SJSA1 (cell line): ENCODE measurements around the gene P2RY4. TPM values are rescaled to one million over a fixed set of nuclear protein-coding genes. Genes with fewer than 3 reads are reported as not detected.
A peak's percentile ranks its signal among the peaks of the same experiment; 100 is the strongest.
"Not testable (repeated sequence)": the region's sequence is repeated elsewhere in the genome, so short reads cannot be mapped to it uniquely, and the experiment has no call there.

ENCODE experiments used
- DNase-seq, 2 experiments: peaks; one replicate each; pipeline ENCODE4 v3.0.0-alpha.2; 2015 to 2020; ENCODE audit warnings: low spot score in 2 of 2, low read depth in 1 of 2
- H3K27ac ChIP-seq: fragments of 250-450 bp; sonication (Bioruptor Pico); 2 replicates; pipeline ENCODE4 v1.5.1; 2020; ENCODE audit warnings: mild to moderate bottlenecking, moderate library complexity
- H3K27me3 ChIP-seq: fragments of 250-450 bp; sonication (Bioruptor Pico); replicated peaks from 2 replicates; pipeline ENCODE4 v1.5.1; 2020; ENCODE audit warnings: mild to moderate bottlenecking, moderate library complexity
- H3K36me3 ChIP-seq: fragments of 250-450 bp; sonication (Bioruptor Pico); 2 replicates; pipeline ENCODE4 v1.5.1; 2020; ENCODE audit warnings: mild to moderate bottlenecking
- H3K4me1 ChIP-seq: fragments of 250-450 bp; sonication (Bioruptor Pico); replicated peaks from 2 replicates; pipeline ENCODE4 v1.6.1; 2021; ENCODE audit warnings: mild to moderate bottlenecking
- H3K4me3 ChIP-seq: fragments of 250-450 bp; sonication (Bioruptor Pico); 2 replicates; pipeline ENCODE4 v1.5.1; 2020; ENCODE audit warnings: mild to moderate bottlenecking
- H3K9me3 ChIP-seq: fragments of 250-450 bp; sonication (Bioruptor Pico); replicated peaks from 2 replicates; pipeline ENCODE4 v1.5.1; 2020; ENCODE audit warnings: mild to moderate bottlenecking
- total RNA-seq: library from RNA; depleted of rRNA; stranded (reverse); fragments of >200 nt; shearing (Covaris generic); gene quantifications from 2 replicates; pipeline ENCODE4 v1.2.3, GENCODE V29; 2014; rRNA removed

The P2RY4 gene
- total RNA-seq, result not detected in 2 replicates

DNA sequence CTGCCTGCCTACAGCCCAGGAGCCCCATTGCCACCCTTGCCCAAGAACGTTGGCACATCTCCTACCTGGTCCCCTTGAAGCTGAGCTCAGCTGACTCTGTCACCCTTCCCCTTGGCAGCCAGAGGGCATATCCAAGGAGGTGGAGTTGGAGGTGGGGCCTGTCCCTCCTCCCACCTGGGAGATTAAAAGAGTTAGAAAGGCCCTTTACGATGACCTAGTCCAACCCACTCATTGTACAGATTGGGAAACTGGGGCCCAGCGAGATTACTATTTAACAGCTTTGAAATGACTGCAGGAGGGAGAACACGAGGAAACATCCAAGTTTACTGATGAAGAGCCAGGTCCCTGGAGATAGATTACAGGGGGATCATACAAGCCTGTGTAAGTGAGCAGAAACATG lies at the start of gene P2RY4:
P2RY4 (minus strand) TSS at position 101 of the 400 bp plus-strand sequence. CDS start 580 bp downstream, outside the sequence.
- Histone ChIP-seq H3K27me3 (no peaks in the 10 kb centered on the region), H3K4me3 (no peak within 1 kb of the TSS), H3K36me3 (no peaks in the 10 kb centered on the region), H3K9me3 (no peaks in the 10 kb centered on the region), H3K4me1 (no peaks in the 10 kb centered on the region), H3K27ac (no peak within 1 kb of the TSS)
- no peak for DNase-seq

DNA sequence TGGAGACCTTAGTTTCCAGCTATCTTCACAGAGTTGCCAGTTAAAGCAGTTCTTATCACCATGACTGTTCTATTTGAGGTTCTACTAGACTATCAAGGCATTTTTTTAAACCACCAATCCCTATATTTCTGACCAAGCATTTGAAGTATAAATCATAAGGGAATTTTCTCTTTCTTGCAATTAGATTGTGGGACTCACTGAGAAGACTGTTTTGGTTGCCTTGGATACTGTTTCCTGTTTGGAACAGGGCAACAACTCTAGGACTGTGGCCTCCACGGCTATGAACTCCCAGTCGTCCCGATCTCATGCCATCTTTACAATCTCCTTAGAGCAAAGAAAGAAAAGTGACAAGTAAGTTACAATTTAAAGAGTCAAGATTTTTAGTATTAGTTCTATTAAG lies 41.7 kb upstream of the P2RY4 start:
- H3K27ac ChIP-seq, result 0 out of 2 replicates have a peak overlapping the region, but pooled peaks have one; percentile 11

DNA sequence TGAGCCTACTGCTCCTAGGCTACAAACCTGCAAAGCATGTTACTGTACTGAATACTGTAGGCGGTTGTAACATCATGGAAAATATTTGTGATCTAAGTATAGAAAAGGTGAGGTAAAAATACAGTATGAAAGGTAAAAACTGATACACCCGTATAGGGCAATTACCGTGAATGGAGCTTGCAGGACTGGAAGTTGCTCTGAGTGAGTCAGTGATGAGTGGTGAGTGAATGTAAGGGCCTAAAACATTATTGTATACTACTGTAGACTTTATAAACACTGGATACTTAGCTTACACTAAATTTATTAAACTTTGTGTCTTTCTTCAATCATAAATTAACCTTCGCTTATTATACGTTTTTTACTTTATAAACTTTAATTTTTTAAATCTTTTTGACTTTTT lies 33.6 kb upstream of the P2RY4 start:
- Histone ChIP-seq H3K27ac (no peak overlapping the region), H3K4me1 (peaks cover 5% of the 10 kb centered on the region; the same call in 1 of the 2 replicates), H3K9me3 (no peaks in the 10 kb centered on the region), H3K36me3 (peaks cover 37% of the 10 kb centered on the region), H3K27me3 (no peaks in the 10 kb centered on the region), H3K4me3 (no peak overlapping the region)
- DNase-seq, result no peak

More for the DNA sequence above, 41.7 kb upstream of the P2RY4 start:
- H3K27me3 ChIP-seq, result no peaks in the 10 kb centered on the region
- H3K4me1 ChIP-seq, result no peaks in the 10 kb centered on the region
- H3K9me3 ChIP-seq, result no peaks in the 10 kb centered on the region
- no peak overlapping the region for H3K4me3 ChIP-seq
- peaks cover 62% of the 10 kb centered on the region for H3K36me3 ChIP-seq
- DNase-seq, result no peak

DNA sequence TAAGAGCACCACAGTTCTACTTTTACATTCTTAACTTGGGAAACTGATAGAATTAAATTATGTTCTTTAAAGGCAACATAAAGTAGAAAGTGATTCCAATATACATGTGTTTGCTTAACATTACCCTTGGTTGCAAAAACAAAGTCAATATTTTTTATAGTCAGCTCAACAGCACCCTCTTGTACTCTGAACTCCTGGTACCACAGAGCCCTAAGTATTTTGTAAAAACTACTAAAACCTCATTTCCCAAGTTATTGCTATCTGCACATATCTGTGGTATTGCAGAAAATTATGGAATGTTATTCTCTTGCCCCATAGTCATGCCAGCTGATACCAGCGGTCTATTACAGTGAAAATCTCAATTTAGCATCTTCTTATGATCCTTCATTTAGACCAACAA lies 32.8 kb upstream of the P2RY4 start:
- Histone ChIP-seq H3K9me3 (no peaks in the 10 kb centered on the region), H3K4me1 (peaks cover 5% of the 10 kb centered on the region; the same call in 1 of the 2 replicates), H3K36me3 (peaks cover 39% of the 10 kb centered on the region), H3K27me3 (no peaks in the 10 kb centered on the region), H3K27ac (no peak overlapping the region), H3K4me3 (no peak overlapping the region)
- no peak for DNase-seq

DNA sequence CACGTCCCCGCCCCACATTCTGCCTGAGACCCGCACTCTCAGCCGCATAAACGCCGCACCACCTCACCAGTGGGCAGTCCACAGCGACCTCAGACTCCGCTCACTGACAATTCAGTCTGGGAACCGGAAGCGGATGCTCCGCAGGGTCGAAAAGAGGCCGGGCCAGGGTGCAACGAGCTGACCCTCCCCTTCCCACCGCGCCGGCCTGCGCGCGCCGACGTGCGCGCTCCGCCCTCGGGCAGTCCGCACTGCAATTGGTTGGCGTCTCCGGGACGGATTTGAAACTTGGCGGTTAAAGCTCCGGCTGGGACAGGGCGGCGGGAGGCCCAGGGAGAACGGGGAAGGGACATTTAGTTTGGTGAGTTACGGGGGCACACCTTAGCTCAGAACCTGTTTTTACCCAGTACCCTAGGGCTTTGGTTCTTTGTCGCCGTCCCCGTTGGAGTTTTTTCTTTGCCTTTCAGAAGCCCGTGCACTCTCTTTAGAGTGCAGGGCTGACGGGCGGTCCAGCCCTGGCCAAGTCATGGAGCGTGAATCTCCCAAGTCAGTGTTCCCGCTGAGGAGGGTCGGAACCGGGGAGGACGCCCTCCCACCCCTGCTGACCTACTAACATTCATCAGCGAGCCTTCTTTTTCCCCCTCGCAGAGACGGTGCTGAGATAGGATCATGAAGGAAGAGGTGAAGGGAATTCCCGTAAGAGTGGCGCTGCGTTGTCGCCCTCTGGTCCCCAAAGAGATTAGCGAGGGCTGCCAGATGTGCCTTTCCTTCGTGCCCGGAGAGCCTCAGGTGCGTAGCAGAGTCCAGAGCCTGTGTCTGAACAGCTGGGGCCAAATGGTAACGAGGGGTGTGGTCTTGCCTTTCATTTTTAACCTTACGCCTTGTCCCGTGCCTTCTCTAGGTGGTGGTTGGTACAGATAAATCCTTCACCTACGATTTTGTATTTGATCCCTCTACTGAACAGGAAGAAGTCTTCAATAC lies 30.1 kb upstream of the P2RY4 start, which contains the start of the genes KIF4A and PDZD11:
KIF4A (plus strand) TSS at position 312 of the 978 bp plus-strand sequence; CDS start at position 667, 355 bp downstream.
PDZD11 (minus strand) TSS at position 135 of the 978 bp plus-strand sequence. CDS start 586 bp downstream, outside the sequence.
- peak; percentile 82 to 84 for DNase-seq
- Histone ChIP-seq H3K9me3 (no peaks in the 10 kb centered on the region), H3K27ac (peak within 1 kb of the TSS; percentile 90)

DNA sequence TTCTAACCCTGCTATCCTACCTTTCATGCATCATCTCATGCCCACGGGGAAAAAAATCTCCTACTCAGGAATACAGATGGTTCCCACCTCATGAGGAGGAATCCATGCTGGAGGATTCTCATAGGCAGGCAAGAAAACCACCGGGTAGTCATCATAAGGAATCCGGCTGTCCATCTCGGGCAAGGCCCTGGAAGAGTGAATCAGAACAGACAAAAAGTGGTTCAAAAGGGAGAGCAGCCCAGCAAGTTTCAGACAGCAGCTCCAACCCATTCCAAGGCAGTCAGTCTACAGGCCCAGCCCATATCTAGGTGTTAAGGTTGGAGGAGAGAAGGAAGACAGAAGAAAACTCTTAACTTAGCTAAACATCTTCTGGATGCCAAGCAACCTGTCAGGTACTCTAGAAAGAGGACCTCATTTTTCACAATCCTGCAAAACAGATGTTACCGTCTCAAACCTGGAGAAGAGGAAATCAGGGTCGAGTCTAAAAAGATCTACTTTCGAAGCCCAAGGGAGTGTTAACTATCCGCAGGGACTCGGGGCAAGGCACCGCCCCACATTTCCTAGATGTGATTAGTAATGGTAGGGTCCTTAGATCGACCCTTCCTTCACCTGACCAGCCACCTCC lies 29.3 kb upstream of the P2RY4 start:
- Histone ChIP-seq H3K4me3 (peak overlapping the region; percentile 68), H3K4me1 (peaks cover 5% of the 10 kb centered on the region; the same call in 1 of the 2 replicates), H3K36me3 (peaks cover 34% of the 10 kb centered on the region), H3K27ac (peak overlapping the region; percentile 90), H3K27me3 (no peaks in the 10 kb centered on the region), H3K9me3 (no peaks in the 10 kb centered on the region)
- DNase-seq, result no peak

More for the DNA sequence above, 30.1 kb upstream of the P2RY4 start, which contains the start of the genes KIF4A and PDZD11:
- H3K4me3 ChIP-seq, result peak within 1 kb of the TSS; percentile 68
- peaks cover 5% of the 10 kb centered on the region; the same call in 1 of the 2 replicates for H3K4me1 ChIP-seq
- no peaks in the 10 kb centered on the region for H3K27me3 ChIP-seq
- peaks cover 37% of the 10 kb centered on the region for H3K36me3 ChIP-seq

DNA sequence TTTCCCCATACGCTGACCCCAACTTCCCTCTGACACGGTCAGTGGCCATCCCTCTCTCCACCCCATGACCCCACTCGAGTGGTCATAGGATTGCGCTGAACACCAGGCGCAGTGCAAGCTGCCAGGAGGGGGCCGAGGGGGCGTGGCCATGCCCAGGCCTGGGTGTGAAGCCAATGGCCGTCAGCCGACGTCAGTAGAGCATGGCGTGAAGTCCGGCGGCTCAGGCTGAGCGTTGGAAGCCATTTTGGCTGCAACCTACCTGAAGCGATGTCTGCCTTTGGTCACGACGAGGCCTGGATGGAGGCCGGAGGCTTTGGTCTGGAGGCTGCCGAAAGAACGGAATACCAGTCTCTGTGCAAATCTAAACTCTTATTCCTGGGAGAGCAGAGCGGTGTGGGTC lies 21.9 kb upstream of the P2RY4 start, which contains the start of gene RAB41:
RAB41 (plus strand) TSS at position 222 of the 400 bp plus-strand sequence; CDS start at position 268, 46 bp downstream.
- H3K4me3 ChIP-seq, result no peak within 1 kb of the TSS

DNA sequence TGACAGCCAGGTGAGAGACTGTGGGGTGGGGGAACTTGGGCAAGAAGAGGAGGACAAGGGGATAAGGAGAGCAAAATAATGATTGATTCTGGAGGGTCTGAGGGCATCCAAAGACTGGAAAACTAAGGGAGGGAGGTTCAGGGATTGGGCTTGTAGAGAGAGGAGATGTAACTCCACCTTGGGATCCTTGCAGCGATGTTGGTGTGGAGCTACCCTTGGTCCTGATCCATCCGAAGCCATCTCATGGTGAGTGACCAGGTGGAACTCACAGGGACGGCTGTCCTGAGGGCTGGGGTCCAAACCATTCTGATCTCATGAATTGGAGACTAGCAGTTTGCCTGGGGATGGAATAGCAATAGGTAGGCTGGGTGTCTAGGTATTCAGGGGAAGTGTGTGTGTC lies 20.6 kb upstream of the P2RY4 start:
- Histone ChIP-seq H3K9me3 (no peaks in the 10 kb centered on the region), H3K4me3 (no peak overlapping the region), H3K27ac (no peak overlapping the region), H3K4me1 (no peaks in the 10 kb centered on the region), H3K36me3 (0 out of 2 replicates have a peak, but pooled peaks cover 4% of the 10 kb centered on the region), H3K27me3 (no peaks in the 10 kb centered on the region)
- DNase-seq, result no peak

More for the DNA sequence above, 21.9 kb upstream of the P2RY4 start, which contains the start of gene RAB41:
- no peaks in the 10 kb centered on the region for H3K27me3 ChIP-seq
- H3K4me1 ChIP-seq, result no peaks in the 10 kb centered on the region
- no peak for DNase-seq
- no peaks in the 10 kb centered on the region for H3K9me3 ChIP-seq
- peaks cover 11% of the 10 kb centered on the region for H3K36me3 ChIP-seq
- H3K27ac ChIP-seq, result no peak within 1 kb of the TSS

DNA sequence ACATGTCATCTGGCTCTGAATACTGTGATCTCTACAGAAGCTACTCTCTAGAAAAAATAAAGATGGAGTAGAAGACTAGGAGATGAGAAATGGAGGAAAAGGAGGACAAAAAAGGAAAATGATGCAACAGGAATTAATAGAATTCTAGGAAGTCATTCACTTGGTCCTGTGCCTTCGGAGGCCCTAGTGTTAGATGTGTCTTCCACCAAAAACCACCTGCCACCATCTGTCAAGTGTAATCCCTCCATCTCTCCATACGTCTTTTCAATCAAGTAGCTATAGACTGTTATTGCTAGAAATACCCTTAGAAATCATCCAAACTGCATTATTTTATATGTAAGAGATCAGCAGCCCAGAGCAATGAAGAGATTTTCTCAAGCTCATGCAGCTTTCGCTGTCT lies 19.1 kb upstream of the P2RY4 start:
- no peak for DNase-seq
- H3K4me3 ChIP-seq, result no peak overlapping the region
- H3K36me3 ChIP-seq, result no peaks in the 10 kb centered on the region
- no peak overlapping the region for H3K27ac ChIP-seq
- no peaks in the 10 kb centered on the region for H3K27me3 ChIP-seq
- H3K4me1 ChIP-seq, result no peaks in the 10 kb centered on the region
- H3K9me3 ChIP-seq, result no peaks in the 10 kb centered on the region

DNA sequence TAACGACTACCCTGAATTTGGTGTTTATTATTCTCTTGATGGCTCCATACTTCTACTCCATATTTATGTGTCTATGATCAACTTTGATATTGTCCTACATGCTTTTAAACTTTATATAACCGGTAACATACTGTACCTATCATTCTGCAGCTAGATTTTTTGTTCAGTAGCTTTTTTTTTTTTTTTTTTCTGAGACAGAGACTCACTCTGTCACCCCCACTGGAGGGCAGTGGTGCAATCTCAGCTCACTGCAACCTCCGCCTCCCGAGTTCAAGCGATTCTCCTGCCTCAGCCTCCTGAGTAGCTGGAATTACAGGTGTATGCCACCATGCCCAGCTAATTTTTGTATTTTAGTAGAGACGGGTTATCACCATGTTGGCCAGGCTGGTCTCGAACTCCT lies 14.0 kb upstream of the P2RY4 start:
- H3K9me3 ChIP-seq, H3K4me3 ChIP-seq: not testable (repeated sequence)

DNA sequence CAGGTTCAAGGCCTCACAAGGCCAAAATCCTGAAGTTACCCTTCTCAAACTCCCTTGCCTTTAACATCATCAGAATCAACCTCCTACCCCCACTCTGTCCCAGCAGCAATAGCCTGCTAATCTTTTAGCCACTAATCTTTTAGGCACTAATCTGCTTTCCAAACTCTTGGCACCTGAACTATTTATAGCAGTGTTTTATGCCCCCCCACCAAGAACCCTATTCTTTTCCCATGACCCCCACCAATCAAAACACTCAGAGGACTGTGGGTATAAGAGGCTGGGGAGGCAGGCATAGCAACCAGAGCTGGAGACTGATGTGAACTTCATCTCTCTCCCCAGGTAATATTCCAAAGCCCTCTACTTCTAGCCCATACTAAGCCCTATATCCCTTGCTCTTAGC lies 8.0 kb upstream of the P2RY4 start, which contains the start of gene ARR3:
ARR3 (plus strand) TSS at position 301 of the 400 bp plus-strand sequence. CDS start 1,052 bp downstream, outside the sequence.
- Histone ChIP-seq H3K9me3 (no peaks in the 10 kb centered on the region), H3K4me1 (no peaks in the 10 kb centered on the region), H3K4me3 (no peak within 1 kb of the TSS), H3K27ac (no peak within 1 kb of the TSS), H3K27me3 (no peaks in the 10 kb centered on the region), H3K36me3 (no peaks in the 10 kb centered on the region)
- no peak for DNase-seq

More for the DNA sequence above, 14.0 kb upstream of the P2RY4 start:
- H3K27me3 ChIP-seq, H3K27ac ChIP-seq, DNase-seq, H3K4me1 ChIP-seq, H3K36me3 ChIP-seq: not testable (repeated sequence)

DNA sequence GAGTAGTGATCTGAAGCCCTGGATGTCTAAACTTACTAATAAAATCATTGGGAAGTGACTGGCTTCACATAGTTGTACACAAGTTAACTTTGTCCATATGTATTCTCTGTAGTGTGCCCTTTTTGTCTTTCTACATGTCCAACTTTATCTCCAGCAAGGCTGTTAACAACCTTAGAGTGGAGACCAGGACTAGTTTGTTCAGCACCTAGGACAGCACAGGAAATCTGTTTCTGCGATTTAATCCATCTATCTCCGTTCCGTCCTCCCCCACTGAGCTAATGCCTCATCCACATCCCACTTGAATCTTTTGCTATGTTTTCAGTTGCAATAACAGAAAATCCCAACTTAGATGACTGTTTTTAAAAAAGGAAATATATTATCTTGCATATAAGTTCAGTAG lies 4.8 kb upstream of the P2RY4 start:
- Histone ChIP-seq H3K36me3 (no peaks in the 10 kb centered on the region), H3K27ac (no peak overlapping the region), H3K9me3 (no peaks in the 10 kb centered on the region), H3K4me1 (no peaks in the 10 kb centered on the region), H3K27me3 (no peaks in the 10 kb centered on the region), H3K4me3 (no peak overlapping the region)
- no peak for DNase-seq

DNA sequence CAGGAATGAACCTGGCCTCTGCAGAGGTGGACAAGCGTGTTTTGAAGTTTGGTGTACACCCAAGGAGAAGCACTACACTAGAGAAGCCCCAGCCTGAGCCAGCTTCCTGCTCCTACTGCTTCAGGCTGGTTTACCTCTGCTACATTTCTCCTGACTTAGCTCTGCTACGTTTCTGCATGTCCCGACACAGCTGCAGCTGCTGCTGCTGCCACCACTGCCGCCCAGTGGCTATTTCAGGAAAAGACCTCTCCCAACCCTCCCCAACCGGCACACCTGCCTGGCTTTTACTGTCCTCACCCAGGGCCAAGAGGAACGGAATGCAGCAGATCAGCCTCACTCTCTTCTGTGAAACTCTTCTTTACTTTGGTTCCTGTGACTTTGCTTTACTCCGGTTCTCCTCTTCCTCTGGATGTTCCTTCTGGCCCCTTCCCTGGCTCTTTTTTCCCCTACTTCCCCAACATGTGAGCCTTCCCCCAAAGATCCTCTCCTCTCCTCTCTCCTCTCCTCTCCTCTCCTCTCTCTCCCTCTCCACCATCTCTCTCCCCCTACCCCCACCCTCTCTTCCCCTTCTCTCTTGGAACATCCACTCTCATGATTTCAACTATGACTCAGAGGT lies 3.1 kb upstream of the P2RY4 start:
- no peaks in the 10 kb centered on the region for H3K27me3 ChIP-seq
- no peak overlapping the region for H3K4me3 ChIP-seq
- no peaks in the 10 kb centered on the region for H3K36me3 ChIP-seq
- DNase-seq, result peak; percentile 18 to 43
- no peaks in the 10 kb centered on the region for H3K4me1 ChIP-seq
- no peaks in the 10 kb centered on the region for H3K9me3 ChIP-seq
- no peak overlapping the region for H3K27ac ChIP-seq
